NCI-H2227 (cell line): ENCODE data around the gene THUMPD3.

Source experiments
- DNase-seq: peaks from one replicate; lab custom pipeline; 2025; ENCODE audit not compliant: unreplicated experiment; lab: John Stamatoyannopoulos, UW

The THUMPD3 gene

DNA sequence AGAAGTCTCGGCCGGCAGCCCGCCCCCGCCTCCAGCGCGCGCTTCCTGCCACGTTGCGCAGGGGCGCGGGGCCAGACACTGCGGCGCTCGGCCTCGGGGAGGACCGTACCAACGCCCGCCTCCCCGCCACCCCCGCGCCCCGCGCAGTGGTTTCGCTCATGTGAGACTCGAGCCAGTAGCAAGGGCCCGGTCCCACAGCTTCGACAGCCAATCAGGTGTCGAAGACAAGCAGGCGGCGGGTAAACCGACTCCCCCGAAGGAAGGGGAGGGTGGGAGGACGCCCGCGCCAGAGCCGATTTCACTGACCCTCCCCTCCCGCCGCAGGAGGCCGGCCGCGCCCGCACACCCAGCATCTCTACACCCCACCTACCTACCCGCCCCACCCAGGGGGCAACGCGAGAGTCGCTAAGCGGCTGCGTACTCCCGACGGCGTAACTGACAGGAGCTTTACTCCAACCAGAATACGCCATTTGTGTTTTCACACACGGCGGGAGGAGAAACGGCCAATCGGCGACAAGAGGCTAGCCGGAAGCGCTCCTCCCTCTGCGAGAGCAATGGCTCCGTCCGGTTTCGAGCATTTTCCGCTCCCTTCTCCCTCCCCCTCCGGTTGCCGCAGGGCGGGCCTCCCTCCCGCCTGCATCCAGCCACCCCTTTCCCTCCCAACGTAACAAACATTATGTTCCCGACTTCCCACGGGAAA is 33.9 kb downstream of the THUMPD3 start:
- peak; percentile 99 for DNase-seq

DNA sequence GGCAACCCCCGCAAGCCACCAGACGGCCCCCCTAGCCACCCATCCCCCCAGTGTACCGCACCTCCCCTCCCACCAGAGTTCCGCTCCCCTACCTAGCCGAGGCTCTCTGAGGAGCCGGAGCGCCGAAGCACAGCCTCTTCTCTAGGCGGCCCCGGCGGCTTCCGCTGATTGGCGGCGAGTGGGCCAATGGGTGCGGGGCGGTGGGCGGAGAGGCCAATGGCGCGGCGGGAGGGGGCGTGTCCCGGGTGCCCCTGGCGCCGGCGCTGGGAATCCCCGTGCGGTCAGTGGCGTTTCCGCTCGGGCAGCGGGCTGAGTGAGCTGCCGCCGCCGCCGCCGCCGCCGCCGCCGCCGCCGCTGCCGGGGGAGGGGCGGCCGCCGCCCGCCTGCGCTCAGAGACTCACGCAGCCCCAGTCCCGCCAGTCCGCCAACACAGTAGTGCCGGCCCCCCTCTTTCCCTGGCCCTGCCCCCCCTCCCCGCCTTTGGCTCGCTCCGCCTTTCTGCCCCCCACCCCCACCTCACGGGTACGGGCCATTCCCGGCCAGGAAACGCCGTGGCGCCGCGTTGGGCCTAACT is 34.6 kb downstream of the THUMPD3 start, which contains the start of gene SETD5:
Gene SETD5, plus strand, starts transcription at position 284 of the 574 bp plus-strand sequence. CDS start 31,324 bp downstream, outside the sequence.
- DNase-seq = peak; percentile 96

DNA sequence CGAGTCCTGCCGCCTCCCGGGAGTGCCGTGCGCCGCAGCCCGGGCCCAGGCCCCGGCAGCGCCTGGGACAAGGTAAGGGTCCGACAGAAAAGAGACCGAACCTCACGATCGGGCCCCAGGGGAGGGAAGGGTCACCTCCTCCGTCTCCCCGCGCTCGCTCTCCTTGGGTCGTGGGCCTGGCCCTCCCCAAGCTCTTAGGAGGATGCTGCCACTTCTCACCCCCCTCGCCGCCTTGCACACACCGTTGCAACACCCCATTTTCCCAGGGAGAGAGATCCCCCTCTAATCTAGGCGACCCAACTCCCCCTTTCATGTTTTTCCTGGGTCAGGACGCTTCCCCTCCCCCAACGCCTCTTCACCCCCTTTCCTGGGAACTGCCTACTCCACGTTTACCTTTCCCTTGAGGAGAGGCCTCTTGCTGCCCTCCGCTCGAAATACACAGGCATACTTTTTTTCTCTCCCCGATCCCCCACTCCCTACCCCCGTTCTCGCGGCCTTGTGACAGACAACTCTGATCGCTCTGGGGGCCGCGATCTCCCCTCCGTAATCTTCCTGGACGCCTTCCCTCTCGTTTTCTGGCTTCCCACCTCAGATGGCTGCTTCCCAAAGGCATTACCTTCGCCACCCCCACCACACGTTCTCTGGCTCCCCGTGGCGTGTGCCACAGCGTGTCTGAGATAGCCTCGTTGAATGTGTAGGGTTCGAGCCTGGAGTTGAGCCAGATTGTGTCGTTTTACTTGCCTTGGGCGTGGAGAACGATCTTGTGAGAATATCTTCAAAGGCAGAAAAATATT is 35.2 kb downstream of the THUMPD3 start:
- DNase-seq = peak; percentile 45

DNA sequence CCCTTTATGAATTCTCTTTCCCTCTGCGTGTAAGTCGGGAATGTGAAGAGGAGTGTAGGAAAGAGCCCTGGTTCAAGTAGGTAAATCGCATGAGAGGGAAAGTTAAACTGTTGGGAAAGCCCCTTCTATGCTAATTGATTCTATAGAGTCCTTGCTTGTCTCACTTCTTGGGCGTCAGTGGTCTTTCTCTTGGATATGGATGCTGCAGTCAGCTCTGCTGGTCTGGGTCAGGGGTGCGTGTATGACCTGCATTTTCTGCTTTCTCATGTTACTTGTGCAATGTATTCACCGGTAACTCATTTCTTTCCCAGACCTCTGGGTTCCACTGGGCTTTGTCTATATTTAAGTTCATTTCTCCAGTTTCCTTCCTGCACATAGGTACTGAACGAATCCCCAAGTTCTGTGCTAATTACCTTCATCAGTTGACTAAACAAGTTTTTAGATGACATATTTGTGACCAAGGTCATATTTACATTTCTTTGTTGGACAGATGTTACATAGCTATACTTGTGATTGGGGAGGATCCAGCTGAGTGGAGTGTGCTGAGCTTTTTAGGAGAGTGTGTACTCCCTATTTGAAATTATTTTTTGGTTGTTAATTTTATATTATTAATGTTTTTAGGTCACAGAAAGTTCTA is 36.0 kb downstream of the THUMPD3 start:
- DNase-seq = peak; percentile 45

DNA sequence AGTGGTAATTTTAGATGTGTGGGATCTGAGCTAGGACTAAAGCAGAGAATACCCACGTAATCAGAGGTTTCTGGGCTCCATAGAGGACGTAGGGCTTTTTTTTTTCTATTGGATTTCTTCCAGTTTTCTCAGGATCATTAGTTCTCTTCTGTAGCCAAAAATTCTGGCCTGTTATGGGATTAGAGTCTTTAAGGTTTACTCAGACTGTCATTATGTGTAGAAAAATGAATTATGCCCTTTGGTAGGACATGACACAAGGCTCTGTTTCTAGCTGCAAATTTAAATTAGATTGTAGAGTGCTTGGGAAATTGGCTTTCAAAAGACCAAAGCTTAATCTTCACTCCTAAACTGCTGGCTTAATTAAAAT is 36.5 kb downstream of the THUMPD3 start:
- no peak for DNase-seq

DNA sequence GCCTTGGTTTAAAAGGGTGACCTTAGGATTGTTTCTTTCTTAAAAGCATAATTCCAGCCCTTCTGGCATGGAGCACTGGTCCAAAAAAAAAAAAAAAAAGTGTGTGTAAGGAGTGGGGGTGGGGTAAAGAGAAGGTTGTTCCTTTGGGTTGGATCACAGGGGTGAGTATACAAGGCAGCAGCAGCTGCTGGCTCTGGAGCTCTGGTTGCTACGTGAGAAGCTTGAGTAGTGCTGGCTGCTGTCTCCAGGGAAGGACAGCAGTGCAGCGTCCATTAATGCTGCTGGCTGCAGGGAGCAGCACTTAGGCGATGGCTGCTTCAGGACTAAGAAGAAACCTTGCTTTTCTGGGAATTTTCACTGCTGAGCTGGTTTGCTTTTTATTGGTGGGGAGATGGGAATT is 36.9 kb downstream of the THUMPD3 start:
- peak; percentile 85 for DNase-seq

DNA sequence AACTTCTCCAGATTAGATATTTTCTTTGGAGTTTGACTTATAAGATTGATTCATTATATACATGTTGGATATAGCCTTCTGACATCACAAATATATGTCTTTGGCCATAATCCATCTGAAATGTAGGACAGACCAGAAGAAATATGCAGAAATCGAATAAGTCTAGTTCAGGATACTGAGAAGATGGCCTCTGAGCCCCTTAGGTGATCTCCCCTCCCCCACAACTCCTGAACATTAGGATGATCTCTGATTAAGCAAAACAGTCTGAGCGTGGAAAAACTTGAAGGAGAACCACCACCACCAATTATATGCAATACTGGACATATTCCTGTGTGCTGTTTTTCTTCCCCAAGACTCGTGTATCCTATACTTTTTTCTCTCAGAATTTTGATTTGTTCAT is 37.8 kb downstream of the THUMPD3 start:
- no peak for DNase-seq

DNA sequence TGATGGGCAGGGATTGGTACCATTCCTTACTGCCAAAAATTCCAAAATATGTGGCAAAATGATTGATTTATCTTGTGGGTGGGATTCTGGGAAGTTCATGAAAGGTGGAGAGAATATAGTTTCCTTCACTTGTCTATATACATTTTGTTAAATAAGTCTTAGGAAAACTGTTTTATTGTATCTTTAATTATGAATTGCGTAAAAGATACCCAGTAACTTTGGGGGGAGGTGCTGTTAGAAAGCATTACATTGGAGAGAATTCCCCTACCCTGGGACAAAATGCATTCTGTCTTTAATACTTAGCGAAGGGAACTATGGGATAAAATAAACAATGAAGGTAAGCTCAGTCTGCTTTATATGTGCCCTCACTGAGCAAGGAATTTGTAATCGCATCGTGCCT is 39.1 kb downstream of the THUMPD3 start:
- DNase-seq = no peak

DNA sequence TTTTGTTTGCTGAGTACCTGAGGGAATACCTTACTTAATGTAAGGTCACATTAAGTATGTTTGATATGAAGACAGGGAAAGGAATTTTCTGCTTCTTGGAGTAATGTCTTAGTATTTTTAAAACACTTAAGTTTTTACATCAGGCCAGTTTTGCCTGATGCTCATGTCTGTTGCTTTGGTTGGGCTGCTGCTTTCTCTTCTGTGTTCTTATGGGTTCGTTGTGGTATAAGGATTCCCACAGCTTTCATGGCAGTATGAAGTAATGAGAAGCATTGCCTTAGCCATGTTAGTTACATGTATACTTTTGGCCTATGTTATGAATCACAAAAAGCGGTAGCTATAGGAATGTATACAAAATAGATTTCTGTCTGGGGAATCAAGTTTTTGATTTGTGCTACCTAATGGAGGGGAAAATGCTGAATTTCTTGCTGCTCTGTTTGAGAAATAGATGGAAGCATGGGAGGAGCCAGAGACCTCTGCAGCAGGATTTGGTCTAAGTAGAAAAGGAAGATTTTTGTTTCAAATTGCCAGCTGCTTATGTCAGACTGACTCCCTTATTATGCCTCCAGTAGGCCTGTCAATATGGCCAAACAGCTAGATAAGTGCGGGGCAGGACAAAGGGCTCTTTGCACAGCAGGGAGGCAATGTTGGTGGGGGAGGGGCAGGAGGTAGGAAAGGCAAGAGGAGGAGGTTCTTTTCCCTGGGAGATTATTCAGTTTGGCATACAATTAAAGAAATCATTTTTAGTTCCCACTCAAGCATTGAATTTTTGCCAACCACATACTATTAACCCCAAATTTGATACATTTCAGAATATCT is 39.8 kb downstream of the THUMPD3 start:
- peak; percentile 88 for DNase-seq

DNA sequence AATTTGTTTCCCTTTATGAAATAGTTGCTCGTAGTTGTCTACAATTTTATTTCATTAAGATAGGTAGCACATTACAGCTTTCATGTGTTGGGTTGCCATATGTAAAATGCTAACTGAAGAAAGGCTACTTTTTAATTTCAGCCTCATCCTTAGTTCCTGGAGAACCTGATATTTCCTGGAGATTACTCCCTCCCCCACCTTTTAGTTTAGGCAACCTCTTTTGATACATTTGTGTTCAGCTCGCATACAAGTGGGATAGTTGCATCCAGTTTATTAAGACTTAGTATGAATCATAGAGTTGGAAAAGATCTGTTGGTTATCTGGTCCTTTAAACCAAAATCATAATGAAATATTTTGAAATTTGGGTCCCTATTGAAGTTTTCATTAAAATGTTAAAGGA is 40.6 kb downstream of the THUMPD3 start:
- DNase-seq = no peak

DNA sequence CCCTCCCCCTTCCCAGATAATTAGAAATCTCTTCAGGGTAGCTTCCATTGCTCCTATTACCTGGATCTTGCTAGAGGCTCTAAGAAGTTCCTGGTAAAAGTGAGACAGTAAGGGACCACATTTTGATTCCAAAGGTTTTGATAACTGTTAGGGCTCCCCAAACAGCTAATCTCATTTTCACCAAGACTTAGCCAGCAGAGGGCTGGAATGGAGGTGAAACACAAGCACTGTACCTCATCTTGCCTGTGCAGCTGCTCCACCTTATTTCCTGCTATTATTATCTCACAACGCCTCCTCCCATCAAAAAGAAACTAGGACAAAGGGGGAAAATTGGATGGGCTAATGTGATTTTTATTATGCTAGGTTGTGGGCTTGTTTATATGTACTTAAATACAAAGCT is 41.8 kb downstream of the THUMPD3 start:
- DNase-seq = peak; percentile 57

DNA sequence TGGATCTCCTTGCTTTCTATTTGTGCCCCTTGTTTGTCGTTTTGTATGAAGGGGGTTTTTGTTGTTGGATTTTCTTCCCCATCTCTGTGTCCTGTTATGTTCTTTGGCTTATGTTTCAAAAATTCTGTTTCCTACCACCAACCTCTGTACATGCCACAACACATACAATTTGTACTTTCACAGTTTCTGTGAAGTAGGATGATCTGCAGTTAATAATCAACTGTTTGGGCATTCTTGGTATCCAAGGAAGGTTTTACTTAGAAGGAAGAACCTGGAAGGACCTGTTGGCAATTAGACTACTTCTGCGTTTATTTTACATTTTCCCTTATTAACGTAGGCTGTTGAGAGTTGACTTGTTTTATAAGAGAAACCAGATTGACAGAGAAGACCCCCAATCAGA is 42.9 kb downstream of the THUMPD3 start:
- DNase-seq = no peak

DNA sequence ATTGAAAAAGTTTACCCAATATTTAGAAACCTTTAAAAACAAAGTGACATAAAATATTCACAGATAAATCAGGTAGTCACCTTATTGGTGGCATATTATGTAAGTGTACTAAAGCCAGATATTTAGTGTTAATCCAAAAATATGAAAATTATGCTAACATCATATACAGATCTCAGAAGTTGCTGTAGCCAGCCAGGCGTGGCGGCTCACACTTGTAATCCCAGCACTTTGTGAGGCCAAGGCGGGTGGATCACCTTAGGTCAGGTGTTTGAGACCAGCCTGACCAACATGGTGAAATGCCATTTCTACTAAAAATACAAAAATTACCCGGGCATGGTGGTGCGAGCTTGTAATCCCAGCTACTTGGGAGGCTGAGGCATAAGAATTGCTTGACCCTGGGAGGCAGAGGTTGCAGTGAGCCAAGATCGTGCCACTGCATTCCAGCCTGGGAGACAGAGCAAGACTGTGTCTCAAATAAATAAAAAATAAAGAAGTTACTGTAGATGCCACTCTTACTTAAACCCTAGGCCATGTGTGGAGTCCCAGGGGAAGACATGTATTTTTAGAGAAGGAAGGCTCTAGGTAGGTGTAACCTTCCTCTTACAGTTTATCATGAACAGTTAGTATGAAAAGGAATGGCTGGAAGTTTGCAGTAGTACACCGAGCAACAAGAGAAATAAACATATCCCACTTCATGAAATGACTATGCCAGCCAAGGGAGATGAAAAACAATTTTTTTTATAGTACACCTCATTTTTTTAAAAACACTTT is 44.2 kb downstream of the THUMPD3 start:
- DNase-seq = no peak

DNA sequence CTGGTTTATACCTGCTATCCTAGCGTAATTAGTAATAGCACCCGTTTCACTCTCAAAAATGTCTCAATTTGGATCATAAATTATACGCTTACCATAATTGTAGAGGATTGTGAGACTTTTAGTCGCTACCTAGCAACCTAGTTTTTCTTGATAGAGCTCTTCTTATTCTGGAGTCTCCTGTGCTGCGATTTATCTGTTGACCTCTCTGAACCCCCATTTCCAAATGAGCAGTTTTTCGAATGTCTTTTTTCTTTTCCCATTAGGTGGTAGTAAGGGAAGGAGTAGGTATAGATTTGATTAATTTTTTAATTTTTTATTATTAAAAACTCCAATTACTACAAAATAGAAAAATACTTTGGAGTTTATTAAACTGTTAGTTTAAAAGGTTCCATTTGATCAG is 45.2 kb downstream of the THUMPD3 start:
- DNase-seq = no peak

DNA sequence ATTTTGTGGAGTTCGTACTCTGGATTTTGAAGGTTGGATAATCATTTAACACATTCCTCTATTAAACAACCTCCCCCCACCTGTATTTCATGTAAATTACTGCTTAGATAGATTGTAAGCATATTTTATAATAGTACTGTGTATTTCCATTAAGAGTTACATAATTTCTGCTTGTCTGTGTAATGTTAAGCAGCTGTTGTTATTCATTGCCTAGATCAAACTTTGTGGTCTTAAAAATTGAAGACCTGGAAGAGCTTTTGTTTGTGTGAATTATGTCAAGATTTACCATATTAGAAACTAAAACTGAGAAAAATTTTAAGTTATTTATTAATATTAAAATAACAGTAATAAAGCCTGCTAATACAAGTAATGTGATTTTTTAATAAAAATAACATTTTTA is 45.7 kb downstream of the THUMPD3 start:
- no peak for DNase-seq

DNA sequence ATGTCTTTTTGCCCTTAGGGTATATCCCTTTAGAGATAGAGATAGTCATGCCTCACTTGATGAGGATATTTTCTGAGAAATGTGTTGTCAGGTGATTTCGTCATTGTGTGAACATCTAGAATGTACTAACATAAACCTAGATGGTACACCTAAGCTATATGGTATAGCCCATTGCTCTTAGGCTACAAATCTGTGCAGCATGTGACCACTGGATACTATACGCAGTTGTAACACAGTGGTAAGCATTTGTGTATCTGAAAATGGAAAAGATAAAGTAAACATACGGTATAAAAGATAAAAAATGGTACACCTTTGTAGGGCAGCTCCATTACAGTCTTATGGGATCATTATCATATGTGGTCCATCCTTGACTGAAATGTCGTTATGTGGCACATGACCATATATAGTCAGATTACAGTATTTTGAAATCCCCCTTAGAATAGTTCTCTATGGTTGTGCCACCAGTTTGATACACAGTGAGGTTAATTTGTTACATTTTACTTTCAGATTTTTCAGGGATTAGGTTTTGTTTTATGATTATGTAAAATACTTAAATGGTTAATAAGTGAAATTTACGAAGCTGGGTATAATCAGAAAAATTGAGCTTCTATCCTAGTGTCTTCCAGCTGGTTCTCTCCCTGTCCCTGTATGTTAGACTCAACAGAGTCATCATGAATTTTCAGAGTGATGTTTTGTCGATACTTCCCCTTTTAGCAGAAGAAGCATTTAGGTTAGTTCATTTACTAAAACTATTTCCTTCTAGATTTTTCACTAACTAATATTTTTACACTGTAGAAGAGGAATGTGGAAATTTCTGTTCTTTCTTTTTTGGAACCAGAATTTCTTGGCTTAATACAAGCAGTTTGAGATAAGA is 47.4 kb downstream of the THUMPD3 start:
- no peak for DNase-seq

DNA sequence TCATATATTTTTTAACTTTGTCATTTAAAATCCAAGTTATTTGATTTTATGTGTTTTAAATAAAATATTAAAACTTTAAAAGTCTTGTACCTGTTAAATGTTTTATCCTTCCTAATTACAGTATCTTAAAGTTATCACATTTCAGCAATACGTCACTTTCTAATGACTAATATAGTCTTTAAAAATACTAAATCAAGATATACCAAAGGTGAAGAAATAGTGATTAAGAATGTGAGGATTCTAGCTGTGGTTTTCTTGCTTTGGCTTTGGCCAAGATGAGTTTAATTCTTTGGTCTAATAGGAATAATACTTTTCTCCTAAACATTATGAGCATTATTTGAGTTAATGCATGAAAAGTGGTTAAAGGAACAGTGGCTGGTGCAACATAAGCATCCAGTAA is 48.4 kb downstream of the THUMPD3 start:
- DNase-seq = no peak

DNA sequence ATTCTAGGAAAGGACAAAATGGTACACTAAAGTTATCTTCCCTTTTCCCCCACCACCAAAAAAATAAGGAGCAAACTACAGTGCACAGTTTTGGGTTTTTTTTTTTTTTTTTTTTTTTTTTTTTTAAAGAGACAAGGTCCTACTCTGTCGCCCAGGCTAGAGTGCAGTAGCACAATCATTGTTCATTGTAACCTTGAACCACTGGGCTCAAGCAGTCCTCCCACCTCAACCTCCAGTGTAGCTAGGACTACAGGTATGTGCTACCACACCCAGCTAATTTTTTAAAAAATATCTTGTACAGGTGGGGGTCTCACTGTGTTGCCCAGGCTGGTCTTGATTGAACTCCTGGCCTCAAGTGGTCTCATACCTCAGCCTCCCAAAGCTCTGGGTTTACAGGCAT is 49.4 kb downstream of the THUMPD3 start:
- DNase-seq = no peak

DNA sequence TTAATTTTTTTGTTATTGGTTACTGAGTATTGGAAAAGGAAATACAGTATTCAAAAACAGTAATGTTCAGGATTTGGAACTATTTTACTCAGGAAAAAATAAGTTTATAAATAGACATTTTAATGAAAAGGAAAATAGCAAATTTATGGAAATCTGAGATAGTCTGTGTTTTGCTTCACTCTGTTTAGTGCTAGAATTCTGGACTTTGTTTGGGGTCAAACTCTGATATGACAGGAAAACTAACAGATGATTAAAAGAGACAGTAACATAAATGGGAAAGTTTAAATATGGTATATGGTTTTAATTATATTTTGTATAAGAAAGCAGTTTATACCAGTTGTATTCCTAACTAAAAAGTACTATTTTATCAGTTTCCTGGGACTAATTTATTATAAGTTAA is 52.0 kb downstream of the THUMPD3 start:
- DNase-seq = no peak
